GM10266 (cell line): Measurements from ENCODE around the gene RUNX1.

ENCODE experiments used
- DNase-seq: peaks from one replicate; pipeline ENCODE4 v3.0.0; 2012; ENCODE audit errors: extremely low spot score
- TF ChIP-seq, protein P1 (sequence below): IDR thresholded peaks from 2 replicates; pipeline ENCODE4 v1.5.1; 2012; ENCODE audit warnings: mild to moderate bottlenecking, low read depth; ENCODE audit not compliant: control insufficient read depth, insufficient read depth; ENCODE audit errors: missing control alignments

Gene RUNX1

DNA sequence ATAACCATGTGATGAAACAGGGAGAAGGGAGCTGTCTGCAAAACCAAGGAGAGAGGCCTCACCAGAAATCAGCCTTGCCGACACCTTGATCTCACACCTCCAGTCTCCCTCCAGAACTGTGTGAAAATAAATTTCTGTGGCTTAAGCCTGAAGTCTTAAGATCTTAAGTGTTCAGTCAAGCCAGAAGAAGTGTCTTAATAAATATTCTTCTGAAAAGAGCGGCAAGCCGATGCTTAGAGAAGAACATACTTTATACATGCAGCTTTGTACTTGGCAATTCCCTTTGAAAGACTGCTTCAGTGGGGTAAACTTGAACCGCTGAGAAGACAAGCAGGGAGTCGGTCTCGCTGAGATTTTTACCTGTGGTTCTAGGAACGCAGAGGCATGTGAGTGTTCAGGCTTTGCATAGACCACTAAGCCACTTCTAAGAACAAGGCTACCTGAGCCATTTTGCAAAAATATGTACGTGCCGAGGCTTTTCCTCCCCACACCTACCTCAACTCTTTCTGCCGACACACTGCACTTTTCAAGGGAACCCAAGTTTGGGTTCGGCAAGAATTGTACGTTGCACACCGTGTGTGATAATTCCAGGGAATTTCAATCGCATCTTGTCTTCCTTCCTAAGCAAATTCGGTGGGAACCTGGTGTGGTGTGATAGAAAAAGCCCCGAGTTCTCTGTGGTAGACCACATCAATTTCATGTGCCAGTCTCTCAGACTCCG, 3.4 kb downstream of the RUNX1 start:
- no peak for DNase-seq
- TF ChIP-seq, protein P1, sequence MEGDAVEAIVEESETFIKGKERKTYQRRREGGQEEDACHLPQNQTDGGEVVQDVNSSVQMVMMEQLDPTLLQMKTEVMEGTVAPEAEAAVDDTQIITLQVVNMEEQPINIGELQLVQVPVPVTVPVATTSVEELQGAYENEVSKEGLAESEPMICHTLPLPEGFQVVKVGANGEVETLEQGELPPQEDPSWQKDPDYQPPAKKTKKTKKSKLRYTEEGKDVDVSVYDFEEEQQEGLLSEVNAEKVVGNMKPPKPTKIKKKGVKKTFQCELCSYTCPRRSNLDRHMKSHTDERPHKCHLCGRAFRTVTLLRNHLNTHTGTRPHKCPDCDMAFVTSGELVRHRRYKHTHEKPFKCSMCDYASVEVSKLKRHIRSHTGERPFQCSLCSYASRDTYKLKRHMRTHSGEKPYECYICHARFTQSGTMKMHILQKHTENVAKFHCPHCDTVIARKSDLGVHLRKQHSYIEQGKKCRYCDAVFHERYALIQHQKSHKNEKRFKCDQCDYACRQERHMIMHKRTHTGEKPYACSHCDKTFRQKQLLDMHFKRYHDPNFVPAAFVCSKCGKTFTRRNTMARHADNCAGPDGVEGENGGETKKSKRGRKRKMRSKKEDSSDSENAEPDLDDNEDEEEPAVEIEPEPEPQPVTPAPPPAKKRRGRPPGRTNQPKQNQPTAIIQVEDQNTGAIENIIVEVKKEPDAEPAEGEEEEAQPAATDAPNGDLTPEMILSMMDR: no peak

GRCh38 chr21:35044770-35045541, 4.1 kb downstream of the RUNX1 start:
- TF ChIP-seq, protein P1: no peak
- DNase-seq: no peak

GRCh38 chr21:35044128-35044527, 5.0 kb downstream of the RUNX1 start:
- DNase-seq: no peak
- TF ChIP-seq, protein P1: no peak

DNA sequence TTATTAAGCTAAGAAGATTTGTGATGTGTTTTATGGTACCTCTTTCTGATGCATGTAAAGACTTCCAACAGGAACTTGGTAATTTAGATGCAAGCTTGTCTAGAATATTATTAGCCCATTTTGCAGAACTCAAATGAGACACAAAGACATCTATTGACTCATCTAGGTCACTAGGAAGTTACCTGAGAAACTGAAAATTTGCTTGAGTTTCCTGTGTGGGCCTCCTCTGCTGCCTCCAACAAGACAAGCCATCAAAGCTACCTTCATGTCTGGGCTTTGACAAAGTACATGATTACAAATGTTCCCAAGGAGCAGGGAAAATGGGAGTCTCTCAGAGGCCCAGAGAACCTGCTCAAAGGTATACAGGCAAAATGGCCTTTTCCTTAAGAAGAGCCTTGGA, 5.6 kb downstream of the RUNX1 start:
- TF ChIP-seq, protein P1: no peak
- no peak for DNase-seq

GRCh38 chr21:35042836-35043235, 6.3 kb downstream of the RUNX1 start:
- no peak for DNase-seq

GRCh38 chr21:35041881-35042280, 7.2 kb downstream of the RUNX1 start:
- DNase-seq: no peak
- TF ChIP-seq, protein P1: no peak

More at GRCh38 chr21:35042836-35043235, 6.3 kb downstream of the RUNX1 start:
- TF ChIP-seq, protein P1: no peak

- TF ChIP-seq, protein P1: no peak
- no peak for DNase-seq
These were observed 8.0 kb downstream of the RUNX1 start for GRCh38 chr21:35041122-35041521.
